HEK293 (cell line): ENCODE measurements around the gene PYURF.

Experiments used
- CTCF ChIA-PET: fragments of 350-600 bp; formaldehyde crosslinking; extraction: SDS; loops from one replicate; lab custom pipeline; 2021; ENCODE audit warnings: antibody characterized with exemption; lab: Yijun Ruan, JAX
- POLR2A ChIA-PET: fragments of 300-600 bp; formaldehyde crosslinking; extraction: SDS; loops from one replicate; lab custom pipeline; 2020; ENCODE audit warnings: antibody characterized with exemption, inconsistent platforms; lab: Yijun Ruan, JAX
- H3K27ac ChIP-seq: fragments of 200-500 bp; sonication (Bioruptor generic); 2 replicates; pipeline ENCODE4 v1.5.1; 2014; ENCODE audit warnings: low read depth, low read length, control low read depth, inconsistent platforms; ENCODE audit errors: extremely low read depth
- H3K36me3 ChIP-seq, 2 experiments: fragments of 200-500 bp in 1 of 2; sonication (Bioruptor generic) in 1 of 2; 1 replicate in 1 of 2; 2 replicates in 1 of 2; pipeline ENCODE4 v1.5.1; 2014 to 2017; ENCODE audit warnings: inconsistent platforms in 2 of 2, low read length in 2 of 2; ENCODE audit not compliant: control insufficient read depth in 2 of 2, insufficient read depth in 1 of 2
- H3K4me1 ChIP-seq: fragments of 200-500 bp; sonication (Bioruptor generic); 2 replicates; pipeline ENCODE4 v1.5.1; 2014; ENCODE audit warnings: mild to moderate bottlenecking, low read length, inconsistent platforms; ENCODE audit not compliant: control insufficient read depth, insufficient read depth
- H3K4me3 ChIP-seq: 2 replicates; pipeline ENCODE4 v1.5.1; 2011; ENCODE audit warnings: low read depth, mild to moderate bottlenecking, control low read depth, low read length, moderate library complexity
- H3K9me3 ChIP-seq: fragments of 200-500 bp; sonication (Bioruptor generic); 2 replicates; pipeline ENCODE4 v1.5.1; 2014; ENCODE audit warnings: low read depth, low read length, inconsistent platforms; ENCODE audit not compliant: control insufficient read depth, insufficient read depth
- AEBP2 ChIP-seq: fragments of 450-650 bp; formaldehyde crosslinking; IDR thresholded peaks from 2 replicates; pipeline ENCODE4 v1.5.1; 2016; ENCODE audit warnings: missing biosample characterization, missing genetic modification characterization, borderline replicate concordance
- OSR2 ChIP-seq: fragments of 450-650 bp; formaldehyde crosslinking; IDR thresholded peaks from 2 replicates; pipeline ENCODE4 v1.5.1; 2016; ENCODE audit warnings: missing biosample characterization, missing genetic modification characterization
- SALL2 ChIP-seq: fragments of 450-650 bp; formaldehyde crosslinking; IDR thresholded peaks from 2 replicates; pipeline ENCODE4 v1.5.0; 2017; ENCODE audit warnings: missing biosample characterization, mild to moderate bottlenecking, missing genetic modification characterization, borderline replicate concordance
- SP3 ChIP-seq: fragments of 450-650 bp; formaldehyde crosslinking; IDR thresholded peaks from 2 replicates; pipeline ENCODE4 v1.5.1; 2016; ENCODE audit warnings: missing biosample characterization, missing genetic modification characterization
- WT1 ChIP-seq: fragments of 450-650 bp; formaldehyde crosslinking; IDR thresholded peaks from 2 replicates; pipeline ENCODE4 v1.5.1; 2016; ENCODE audit warnings: missing biosample characterization, missing genetic modification characterization
- ZBTB10 ChIP-seq: fragments of 450-650 bp; formaldehyde crosslinking; IDR thresholded peaks from 2 replicates; pipeline ENCODE4 v1.5.1; 2016; ENCODE audit warnings: missing biosample characterization, missing genetic modification characterization
- ZBTB20 ChIP-seq: fragments of 450-650 bp; formaldehyde crosslinking; IDR thresholded peaks from 2 replicates; pipeline ENCODE4 v1.5.1; 2016; ENCODE audit warnings: missing biosample characterization, missing genetic modification characterization
- ZBTB8A ChIP-seq: fragments of 450-650 bp; formaldehyde crosslinking; IDR thresholded peaks from 2 replicates; pipeline ENCODE4 v1.5.1; 2016; ENCODE audit warnings: missing biosample characterization, missing genetic modification characterization
- ZEB2 ChIP-seq: fragments of 450-650 bp; formaldehyde crosslinking; IDR thresholded peaks from 2 replicates; pipeline ENCODE4 v1.5.1; 2016; ENCODE audit warnings: missing biosample characterization, missing genetic modification characterization
- ZNF114 ChIP-seq: fragments of 450-650 bp; formaldehyde crosslinking; IDR thresholded peaks from 2 replicates; pipeline ENCODE4 v1.5.0; 2017; ENCODE audit warnings: missing biosample characterization, missing genetic modification characterization
- ZNF155 ChIP-seq: fragments of 450-650 bp; formaldehyde crosslinking; IDR thresholded peaks from 2 replicates; pipeline ENCODE4 v1.5.1; 2016; ENCODE audit warnings: missing biosample characterization, missing genetic modification characterization
- ZNF221 ChIP-seq: fragments of 450-650 bp; formaldehyde crosslinking; IDR thresholded peaks from 2 replicates; pipeline ENCODE4 v1.5.1; 2017; ENCODE audit warnings: missing biosample characterization, missing genetic modification characterization, borderline replicate concordance
- ZNF398 ChIP-seq: fragments of 450-650 bp; formaldehyde crosslinking; IDR thresholded peaks from 2 replicates; pipeline ENCODE4 v1.5.1; 2017; ENCODE audit warnings: missing biosample characterization, missing genetic modification characterization
- ZNF488 ChIP-seq: fragments of 450-650 bp; formaldehyde crosslinking; IDR thresholded peaks from 2 replicates; pipeline ENCODE4 v1.5.1; 2016; ENCODE audit warnings: missing biosample characterization, missing genetic modification characterization
- ZNF529 ChIP-seq: fragments of 450-650 bp; formaldehyde crosslinking; IDR thresholded peaks from 2 replicates; pipeline ENCODE4 v1.5.1; 2017; ENCODE audit warnings: missing genetic modification characterization, missing biosample characterization; ENCODE audit not compliant: insufficient replicate concordance
- ZNF629 ChIP-seq: fragments of 450-650 bp; formaldehyde crosslinking; IDR thresholded peaks from 2 replicates; pipeline ENCODE4 v1.5.1; 2017; ENCODE audit warnings: missing biosample characterization, missing genetic modification characterization
- ZNF792 ChIP-seq: fragments of 450-650 bp; formaldehyde crosslinking; IDR thresholded peaks from 2 replicates; pipeline ENCODE4 v1.5.1; 2016; ENCODE audit warnings: missing biosample characterization, missing genetic modification characterization
- ZNF837 ChIP-seq: fragments of 450-650 bp; formaldehyde crosslinking; IDR thresholded peaks from 2 replicates; pipeline ENCODE4 v1.5.1; 2016; ENCODE audit warnings: missing biosample characterization, missing genetic modification characterization
- ZXDB ChIP-seq: fragments of 450-650 bp; formaldehyde crosslinking; IDR thresholded peaks from 2 replicates; pipeline ENCODE4 v1.5.1; 2016; ENCODE audit warnings: missing biosample characterization, missing genetic modification characterization

PYURF gene

GRCh38 chr4:88477229-88477860 lies 46.2 kb downstream of the PYURF start:
- H3K9me3 ChIP-seq, result no peaks in the 10 kb centered on the region
- CTCF ChIA-PET, result interaction anchor here (0.6 kb wide), 1 partner anchor 257 kb away, joined by 4 read pairs; no protein-coding TSS in a partner anchor
- no peak overlapping the region for H3K4me3 ChIP-seq
- no peak overlapping the region for H3K27ac ChIP-seq
- H3K4me1 ChIP-seq, result no peaks in the 10 kb centered on the region
- TF ChIP-seq ZNF629 (no peak), ZNF221 (tag by site-specific recombination) (no peak), ZNF488 (no peak), ZNF155 (tag by site-specific recombination) (no peak), OSR2 (tag by site-specific recombination) (no peak), ZBTB10 (tag by site-specific recombination) (no peak), WT1 (tag by site-specific recombination) (no peak), ZBTB8A (no peak), ZNF114 (tag by site-specific recombination) (no peak), ZXDB (no peak), ZEB2 (tag by site-specific recombination) (no peak), ZNF398 (no peak), SP3 (tag by site-specific recombination) (no peak), ZBTB20 (no peak), ZNF792 (tag by site-specific recombination) (no peak), ZNF837 (tag by site-specific recombination) (no peak), SALL2 (no peak), ZNF529 (tag by site-specific recombination) (no peak), AEBP2 (tag by site-specific recombination) (no peak)
- TF ChIP-seq, all 188 proteins: peak for 0
- H3K36me3 ChIP-seq, result peaks cover 6 to 30% of the 10 kb centered on the region in 2 experiments
- POLR2A ChIA-PET, result no interaction called here
